Measurements from ENCODE around the gene HRAS. TPM values are rescaled to one million over a fixed set of nuclear protein-coding genes. Genes with fewer than 3 reads are reported as not detected.

Gene HRAS
- total RNA-seq, 2 donors from 2014 or later: 13.0 to 15.8 TPM

- peak; percentile 0 for ATAC-seq
- Histone ChIP-seq H3K36me3 (replicated peaks in 1 of 2; ENCODE audit: insufficient read depth in 1 of 2, low read depth in 2 of 2) (peaks cover 0 to 1% of the 10 kb centered on the region in 2 donors), H3K4me1 (peaks cover 36% of the 10 kb centered on the region), H3K27ac (peak overlapping the region in 3 of 4 donors; percentile 8 to 66 (median 58)), H3K9me3 (no peaks in the 10 kb centered on the region), H3K27me3 (no peaks in the 10 kb centered on the region), H3K4me3 (peak overlapping the region; percentile 31 to 72)
- intact Hi-C loops (cut with DNase I): no loop called here
- TF ChIP-seq, protein P1, sequence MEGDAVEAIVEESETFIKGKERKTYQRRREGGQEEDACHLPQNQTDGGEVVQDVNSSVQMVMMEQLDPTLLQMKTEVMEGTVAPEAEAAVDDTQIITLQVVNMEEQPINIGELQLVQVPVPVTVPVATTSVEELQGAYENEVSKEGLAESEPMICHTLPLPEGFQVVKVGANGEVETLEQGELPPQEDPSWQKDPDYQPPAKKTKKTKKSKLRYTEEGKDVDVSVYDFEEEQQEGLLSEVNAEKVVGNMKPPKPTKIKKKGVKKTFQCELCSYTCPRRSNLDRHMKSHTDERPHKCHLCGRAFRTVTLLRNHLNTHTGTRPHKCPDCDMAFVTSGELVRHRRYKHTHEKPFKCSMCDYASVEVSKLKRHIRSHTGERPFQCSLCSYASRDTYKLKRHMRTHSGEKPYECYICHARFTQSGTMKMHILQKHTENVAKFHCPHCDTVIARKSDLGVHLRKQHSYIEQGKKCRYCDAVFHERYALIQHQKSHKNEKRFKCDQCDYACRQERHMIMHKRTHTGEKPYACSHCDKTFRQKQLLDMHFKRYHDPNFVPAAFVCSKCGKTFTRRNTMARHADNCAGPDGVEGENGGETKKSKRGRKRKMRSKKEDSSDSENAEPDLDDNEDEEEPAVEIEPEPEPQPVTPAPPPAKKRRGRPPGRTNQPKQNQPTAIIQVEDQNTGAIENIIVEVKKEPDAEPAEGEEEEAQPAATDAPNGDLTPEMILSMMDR (IDR thresholded peaks at IDR 0.05): no peak
- TF ChIP-seq POLR2A (IDR thresholded peaks at IDR 0.05): peak in 1 of 3 donors; percentile 7
- peak in 3 of 4 donors; percentile 32 to 49 (median 42) for DNase-seq
- WGBS, 2 donors: 0 to 1% methylated on average over 25 to 58 of the region's 66 CpGs
These were observed 773 bp downstream of the HRAS start for GRCh38 chr11:534396-535209.

DNA sequence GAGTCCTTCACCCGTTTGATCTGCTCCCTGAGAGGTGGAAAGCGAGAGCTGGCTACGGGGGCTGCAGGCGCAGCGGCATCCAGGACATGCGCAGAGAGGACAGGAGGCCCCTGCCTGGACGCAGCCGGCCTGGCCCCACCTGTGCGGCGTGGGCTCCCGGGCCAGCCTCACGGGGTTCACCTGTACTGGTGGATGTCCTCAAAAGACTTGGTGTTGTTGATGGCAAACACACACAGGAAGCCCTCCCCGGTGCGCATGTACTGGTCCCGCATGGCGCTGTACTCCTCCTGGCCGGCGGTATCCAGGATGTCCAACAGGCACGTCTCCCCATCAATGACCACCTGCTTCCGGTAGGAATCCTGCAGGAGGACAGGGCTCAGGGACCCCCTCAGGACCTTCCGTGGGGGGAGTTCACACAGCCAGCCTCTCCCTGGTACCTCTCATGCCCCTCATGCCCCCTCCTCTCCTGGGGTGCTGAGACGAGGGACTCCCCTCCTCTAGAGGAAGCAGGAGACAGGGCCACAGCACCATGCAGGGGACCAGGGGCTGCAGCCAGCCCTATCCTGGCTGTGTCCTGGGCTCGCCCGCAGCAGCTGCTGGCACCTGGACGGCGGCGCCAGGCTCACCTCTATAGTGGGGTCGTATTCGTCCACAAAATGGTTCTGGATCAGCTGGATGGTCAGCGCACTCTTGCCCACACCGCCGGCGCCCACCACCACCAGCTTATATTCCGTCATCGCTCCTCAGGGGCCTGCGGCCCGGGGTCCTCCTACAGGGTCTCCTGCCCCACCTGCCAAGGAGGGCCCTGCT lies 1.6 kb downstream of the HRAS start:
- TF ChIP-seq POLR2A (IDR thresholded peaks at IDR 0.05): no peak
- TF ChIP-seq, protein P1 (IDR thresholded peaks at IDR 0.05): no peak
- 89 to 90% methylated on average over 17 to 35 of the region's 37 CpGs for WGBS, 2 donors
- no peak overlapping the region for H3K4me3 ChIP-seq
- no peaks in the 10 kb centered on the region for H3K27me3 ChIP-seq
- H3K4me1 ChIP-seq: peaks cover 36% of the 10 kb centered on the region
- ATAC-seq: no peak
- peak in 2 of 4 donors; percentile 12 to 13 for DNase-seq
- H3K27ac ChIP-seq: no peak overlapping the region
- intact Hi-C loops (cut with DNase I): no loop called here
- H3K9me3 ChIP-seq: no peaks in the 10 kb centered on the region
- peaks cover 0 to 1% of the 10 kb centered on the region in 2 donors for H3K36me3 ChIP-seq (replicated peaks in 1 of 2; ENCODE audit: insufficient read depth in 1 of 2, low read depth in 2 of 2)

GRCh38 chr11:532986-533585 lies 2.3 kb downstream of the HRAS start:
- H3K4me3 ChIP-seq: no peak overlapping the region
- H3K36me3 ChIP-seq (replicated peaks in 1 of 2; ENCODE audit: insufficient read depth in 1 of 2, low read depth in 2 of 2): peaks cover 0 to 1% of the 10 kb centered on the region in 2 donors
- no peak for TF ChIP-seq POLR2A (IDR thresholded peaks at IDR 0.05)
- TF ChIP-seq, protein P1 (IDR thresholded peaks at IDR 0.05): no peak
- ATAC-seq (no peak), DNase-seq (peak in 2 of 4 donors; percentile 11 to 14)
- H3K27ac ChIP-seq: no peak overlapping the region
- 91 to 94% methylated on average over 8 to 22 of the region's 33 CpGs for WGBS, 2 donors
- intact Hi-C loops (cut with DNase I): no loop called here
- H3K9me3 ChIP-seq: no peaks in the 10 kb centered on the region
- no peaks in the 10 kb centered on the region for H3K27me3 ChIP-seq
- H3K4me1 ChIP-seq: peaks cover 33% of the 10 kb centered on the region

- intact Hi-C loops (cut with DNase I): no loop called here
- TF ChIP-seq POLR2A (IDR thresholded peaks at IDR 0.05): no peak
- TF ChIP-seq, protein P1 (IDR thresholded peaks at IDR 0.05): no peak
- Histone ChIP-seq H3K27ac (no peak overlapping the region), H3K9me3 (no peaks in the 10 kb centered on the region), H3K4me3 (no peak overlapping the region), H3K36me3 (replicated peaks in 1 of 2; ENCODE audit: insufficient read depth in 1 of 2, low read depth in 2 of 2) (peaks cover 0 to 1% of the 10 kb centered on the region in 2 donors), H3K27me3 (no peaks in the 10 kb centered on the region), H3K4me1 (peaks cover 28% of the 10 kb centered on the region)
- 89 to 90% methylated on average over 13 to 22 of the region's 23 CpGs for WGBS, 2 donors
- no peak for ATAC-seq
- DNase-seq: peak in 2 of 4 donors; percentile 13
These were observed 2.8 kb downstream of the HRAS start for GRCh38 chr11:532527-532985.

Data from body of pancreas (tissue), 4 donors.